ENCODE measurements around the gene CCR5AS.
"Not testable (repeated sequence)": the region's sequence is repeated elsewhere in the genome, so short reads cannot be mapped to it uniquely, and the experiment has no call there.

The CCR5AS gene

DNA sequence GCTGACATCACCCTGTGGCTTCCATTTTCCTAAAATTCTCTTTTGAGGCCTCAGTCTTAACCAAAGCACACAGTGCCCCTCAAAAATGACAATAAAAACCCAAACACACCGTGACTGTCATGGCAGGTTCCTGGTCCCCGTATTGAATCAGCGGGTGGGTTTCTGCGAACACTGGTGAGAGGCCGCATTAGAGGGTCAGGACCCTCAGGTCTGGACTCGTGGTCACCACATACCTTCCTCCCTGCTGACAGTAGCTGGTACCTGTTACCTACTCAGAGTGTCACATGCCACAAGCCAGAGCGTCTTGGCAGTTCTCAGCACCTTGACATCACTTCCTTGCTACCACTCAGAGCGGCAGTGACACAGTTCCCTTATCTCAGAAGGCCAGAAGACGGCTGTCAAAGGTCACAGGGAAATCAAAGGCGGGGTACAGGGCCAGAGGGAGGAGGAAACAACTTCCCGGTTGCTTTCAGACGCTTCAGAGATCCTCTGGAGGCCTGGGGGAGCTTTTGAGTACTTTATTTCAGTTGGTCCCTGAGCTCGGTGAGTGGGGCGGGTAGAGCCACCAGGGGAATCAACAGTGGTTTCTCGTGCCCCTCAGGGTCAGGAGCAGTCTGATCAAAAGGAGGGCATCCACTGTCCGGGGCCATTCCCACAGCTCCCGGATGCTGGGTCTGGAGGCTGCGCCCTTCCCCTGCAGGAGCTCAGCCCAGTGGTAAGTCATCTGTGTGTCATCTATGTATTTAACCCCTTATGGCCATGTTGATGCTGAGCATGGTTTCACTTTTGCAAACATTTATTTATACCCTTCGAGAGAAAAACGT, at the start of gene CCR5AS, which contains the start of gene CCRL2:
Gene CCR5AS (minus strand): TSS at position 279 of the 824 bp plus-strand sequence.
Gene CCRL2 (plus strand): TSS at position 472 of the 824 bp plus-strand sequence. CDS start 821 bp downstream, outside the sequence.
- peak; percentile 49 to 58 for DNase-seq

DNA sequence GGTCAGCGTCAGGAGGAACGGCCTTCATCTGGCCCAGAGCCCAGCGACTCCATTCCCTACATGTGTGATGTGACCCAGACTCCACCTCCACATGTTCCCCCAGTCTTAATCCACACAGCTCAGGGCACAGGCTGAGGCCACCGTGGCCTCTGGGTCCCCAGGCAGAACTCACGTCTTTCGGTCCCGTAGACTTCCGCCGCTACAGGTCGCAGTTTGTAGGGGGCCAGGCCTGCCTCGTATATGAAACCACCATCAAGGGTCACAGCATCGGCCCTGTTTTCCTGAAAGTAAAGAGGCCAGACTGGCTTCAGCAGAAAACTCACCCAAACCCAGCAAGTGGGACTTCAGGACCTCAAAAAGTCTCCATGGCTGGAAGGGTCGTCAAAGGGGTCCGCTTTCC, 49.3 kb upstream of the CCR5AS start:
- DNase-seq = no peak

DNA sequence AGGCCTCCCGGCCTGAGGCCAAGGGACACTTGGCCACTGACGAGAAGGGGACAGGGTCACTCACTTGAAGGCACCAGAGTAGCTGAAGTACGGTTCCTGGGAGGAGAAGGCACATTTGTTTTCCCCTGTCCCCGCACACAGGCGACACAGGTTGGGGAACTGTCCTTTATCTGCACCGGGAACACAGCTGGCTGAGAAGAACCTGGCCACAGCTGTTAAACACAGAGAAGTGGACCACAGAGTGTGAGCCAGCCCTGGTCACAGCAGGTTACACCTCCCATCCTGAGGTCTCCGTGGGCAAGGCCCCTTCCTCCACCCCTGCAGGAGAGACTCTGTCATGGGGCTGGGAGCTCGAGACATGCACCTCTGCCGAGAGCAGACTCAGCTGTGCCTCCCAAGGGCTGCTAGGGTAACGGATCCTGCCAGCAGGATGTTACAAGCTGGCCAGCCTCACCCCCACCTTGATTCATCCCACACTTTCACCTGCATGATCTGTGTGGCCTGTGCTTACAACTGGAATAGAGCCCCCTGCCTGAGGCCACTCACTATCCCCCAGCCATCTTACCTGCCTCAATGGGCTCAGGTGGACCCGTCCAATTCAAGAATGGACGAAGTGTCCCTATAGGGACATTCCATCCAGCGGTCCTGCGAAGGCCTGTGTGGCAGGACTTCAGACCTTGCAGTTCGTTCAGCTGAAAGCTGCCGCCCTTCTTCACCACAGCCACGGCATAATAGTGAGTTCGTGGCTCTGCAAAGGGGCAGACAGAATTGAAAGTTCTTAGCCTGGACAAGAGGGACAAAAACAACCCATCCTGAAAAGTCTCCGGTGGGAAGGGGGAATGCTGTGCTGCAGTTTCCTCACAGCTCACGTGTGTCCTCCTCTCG, 48.6 kb upstream of the CCR5AS start:
- no peak for DNase-seq

- DNase-seq = no peak
These were observed 47.7 kb upstream of the CCR5AS start for GRCh38 chr3:46454606-46455005.

DNA sequence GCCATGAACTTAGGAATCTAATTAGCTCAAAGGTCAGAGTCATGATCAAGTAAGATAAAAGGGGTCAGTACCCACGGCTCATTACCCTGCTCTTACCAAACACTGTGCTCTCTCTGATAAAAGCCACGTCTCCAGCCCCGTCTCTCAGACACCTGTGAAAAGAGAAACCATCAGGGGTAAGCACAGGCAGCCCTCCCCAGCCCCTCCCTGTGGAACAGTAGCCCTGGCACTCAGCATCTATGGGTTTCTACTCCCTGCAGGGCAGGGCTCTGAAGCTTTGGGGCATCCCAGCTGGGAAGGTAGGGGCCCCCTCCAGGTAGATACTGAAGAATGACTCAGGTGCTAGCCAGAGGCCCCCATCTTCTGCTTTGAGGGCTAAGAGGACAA, 47.3 kb upstream of the CCR5AS start:
- no peak for DNase-seq

- DNase-seq = no peak
These were observed 46.8 kb upstream of the CCR5AS start for GRCh38 chr3:46453526-46454208.

- no peak for DNase-seq
These were observed 43.1 kb upstream of the CCR5AS start for GRCh38 chr3:46449755-46450552.

DNA sequence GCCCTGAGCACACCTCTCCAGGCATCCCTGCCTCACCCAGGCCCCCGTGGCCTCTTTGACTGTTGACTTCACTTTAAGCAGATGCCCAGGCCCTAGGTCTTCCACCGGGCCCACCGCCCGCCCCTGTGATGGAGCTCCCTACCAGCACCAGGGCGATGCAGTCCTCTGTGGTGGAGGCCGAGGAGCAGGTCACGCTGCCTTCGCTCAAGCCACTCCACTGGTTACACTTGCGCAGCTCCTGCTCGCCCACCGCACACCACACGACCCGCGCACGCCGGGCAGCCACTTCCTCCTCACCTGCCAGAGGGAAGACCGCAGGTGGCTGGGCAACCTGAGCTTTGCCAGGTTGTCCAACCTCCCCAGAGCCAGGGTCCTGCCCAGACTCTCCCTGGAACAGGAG, 41.9 kb upstream of the CCR5AS start:
- no peak for DNase-seq

- no peak for DNase-seq
These were observed 40.5 kb upstream of the CCR5AS start for GRCh38 chr3:46447228-46447985.

DNA sequence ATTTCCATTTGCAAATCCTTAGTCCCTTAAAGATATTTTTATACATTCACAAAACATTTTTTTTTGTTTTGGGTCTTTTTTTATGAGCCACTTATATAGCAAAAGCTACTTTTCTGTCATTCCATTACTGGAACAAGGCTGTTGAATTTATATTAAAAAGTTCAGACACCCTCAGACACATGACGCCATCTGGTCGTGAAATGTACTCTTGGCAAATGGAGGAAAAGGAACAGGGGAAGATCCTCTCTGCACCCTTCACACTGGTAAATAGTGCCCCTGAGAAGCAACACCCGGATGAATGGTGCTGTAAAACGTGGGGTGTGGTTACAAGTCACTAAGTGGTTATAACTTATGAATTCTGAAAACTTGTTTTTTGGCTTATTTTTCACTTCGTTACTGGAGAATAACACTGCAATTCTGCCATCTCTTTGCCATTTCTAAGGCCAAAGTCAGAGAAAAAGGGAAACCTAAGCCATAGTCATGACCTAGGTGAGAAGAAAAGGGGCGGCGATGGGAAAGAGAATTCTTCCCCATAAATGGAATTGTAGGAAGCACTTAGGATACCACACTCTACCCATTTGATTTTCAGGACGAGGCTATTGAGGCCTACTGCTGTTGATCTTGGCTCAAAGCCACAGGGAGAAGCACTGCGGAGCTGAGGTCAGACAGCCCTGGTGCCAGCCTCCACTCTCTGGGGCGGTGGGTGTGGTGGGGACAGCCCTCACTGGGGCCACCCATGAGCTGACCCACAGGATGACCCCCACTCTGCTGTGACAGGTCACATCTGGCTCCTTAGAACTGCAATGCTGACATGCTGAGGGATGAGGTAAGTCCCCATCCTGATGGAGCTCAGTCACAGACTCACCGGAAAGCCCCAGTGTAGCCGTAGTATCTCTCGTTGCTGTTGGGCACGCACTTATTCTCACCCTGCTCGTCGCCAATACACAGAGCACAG, 36.0 kb upstream of the CCR5AS start:
- DNase-seq = peak; percentile 50 to 54

DNA sequence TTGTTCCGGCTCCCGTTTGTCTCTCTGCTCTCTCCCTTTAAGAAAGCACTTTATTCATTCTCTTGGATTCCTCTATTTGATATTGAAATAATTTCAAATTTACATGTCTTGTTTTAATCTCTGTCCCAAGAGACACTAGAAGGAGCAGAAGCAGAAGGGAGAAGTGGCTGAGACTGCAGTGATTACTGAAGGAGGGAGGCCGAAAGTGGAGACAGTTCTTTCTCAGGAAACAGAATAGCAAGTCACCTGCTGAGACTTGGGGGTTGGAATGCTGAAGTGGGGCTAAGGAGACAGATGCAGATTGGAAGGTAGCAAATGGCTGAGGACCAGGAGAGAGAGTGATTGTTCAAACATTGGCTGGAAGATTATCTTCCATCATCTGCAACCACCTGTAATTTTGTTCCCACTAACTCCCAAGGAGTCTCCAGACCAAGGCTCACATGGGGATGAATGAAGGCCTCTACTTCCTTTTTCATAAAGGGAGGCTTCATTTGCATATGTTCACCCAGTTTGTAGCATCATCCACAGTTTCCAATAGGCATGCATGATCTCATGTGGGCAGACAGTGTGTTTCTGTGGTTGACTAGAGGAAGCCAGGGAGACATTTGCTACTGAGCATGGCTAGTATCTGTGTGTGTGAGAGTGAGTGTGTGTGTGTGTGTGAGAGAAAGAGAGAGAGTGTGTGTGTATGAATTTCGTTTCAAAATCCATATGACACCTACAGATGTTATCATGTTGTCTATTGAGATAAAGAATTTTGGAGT, 33.8 kb upstream of the CCR5AS start:
- DNase-seq = peak in 1 of 2 experiments; percentile 33

GRCh38 chr3:46438831-46439230, 32.0 kb upstream of the CCR5AS start:
- no peak for DNase-seq

GRCh38 chr3:46435081-46435726, 28.3 kb upstream of the CCR5AS start:
- DNase-seq = no peak

- no peak for DNase-seq
These were observed 27.0 kb upstream of the CCR5AS start for GRCh38 chr3:46433841-46434240.

DNA sequence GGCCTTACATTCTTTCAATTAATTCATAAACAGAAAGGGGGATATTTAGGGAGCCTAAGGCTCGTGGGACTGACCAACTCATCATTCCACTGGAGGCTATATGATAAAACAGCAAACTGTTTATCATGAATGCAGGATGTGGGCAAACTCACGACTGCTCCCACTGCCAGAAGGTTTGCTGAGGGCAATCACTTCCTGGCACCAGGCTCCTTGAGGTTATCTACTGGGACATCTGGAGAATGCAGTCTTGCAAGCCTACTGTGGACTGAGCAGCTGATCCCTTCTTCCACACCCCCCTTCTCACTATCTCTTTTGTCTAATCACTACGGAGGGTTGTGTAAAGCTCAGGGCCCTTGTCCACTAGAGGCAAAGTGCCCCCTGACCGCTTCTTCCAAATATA, 26.3 kb upstream of the CCR5AS start:
- DNase-seq = not testable (repeated sequence)

DNA sequence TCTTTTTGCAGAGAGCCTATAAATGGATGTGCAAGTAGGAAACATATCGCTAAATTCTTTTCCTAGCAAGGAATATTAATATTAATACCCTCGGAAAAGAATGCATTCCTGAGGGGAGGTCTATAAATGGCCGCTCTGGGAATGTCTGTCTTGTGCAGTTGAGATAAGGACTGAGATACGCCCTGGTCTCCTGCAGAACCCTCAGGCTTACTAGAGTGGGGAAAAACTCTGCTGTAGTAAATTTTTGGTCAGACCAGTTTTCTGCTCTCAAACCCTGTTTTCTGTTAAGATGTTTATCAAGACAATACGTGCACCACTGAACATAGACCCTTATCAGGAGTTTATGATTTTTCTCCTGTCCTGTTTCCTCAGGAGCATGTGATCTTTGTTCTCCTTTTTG, 25.0 kb upstream of the CCR5AS start:
- DNase-seq = not testable (repeated sequence)

GRCh38 chr3:46430879-46431278, 24.0 kb upstream of the CCR5AS start:
- not testable (repeated sequence) for DNase-seq

DNA sequence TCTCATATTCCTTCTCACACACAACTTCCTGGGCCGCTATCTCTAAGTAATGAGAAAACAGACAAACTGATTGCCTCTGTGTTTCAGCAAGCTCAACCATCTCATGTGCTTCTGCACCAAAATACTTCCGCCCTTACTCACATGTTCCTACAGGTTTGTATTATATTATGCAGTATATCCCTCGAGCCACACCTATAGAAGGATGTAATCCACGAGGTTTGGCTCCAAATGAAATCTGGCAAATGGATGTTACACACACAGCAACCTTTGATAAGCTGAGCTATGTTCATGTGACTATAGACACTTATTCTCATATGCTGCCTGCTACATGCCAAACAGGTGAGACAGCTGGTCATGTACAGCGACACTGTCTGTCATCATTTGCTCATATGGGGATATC, 22.8 kb upstream of the CCR5AS start:
- no peak for DNase-seq

DNA sequence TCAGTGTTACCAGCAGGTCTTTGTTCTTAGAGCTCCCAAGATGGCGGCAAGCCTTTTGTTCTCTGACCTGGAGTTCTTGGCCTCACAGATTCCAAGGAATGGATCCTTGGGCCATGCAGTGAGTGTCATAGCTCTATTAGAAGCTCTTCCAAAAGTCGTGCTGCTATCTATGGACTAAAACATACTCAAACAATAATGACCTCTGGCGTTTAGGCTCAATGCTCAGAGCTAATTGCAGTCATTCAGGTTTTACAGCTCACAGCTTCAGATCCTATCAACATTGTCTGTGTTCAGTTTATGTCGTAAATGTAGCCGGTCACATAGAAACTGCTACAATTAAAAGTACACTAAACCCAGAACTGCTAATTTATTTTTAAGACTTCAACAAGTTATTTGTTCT, 22.4 kb upstream of the CCR5AS start:
- no peak for DNase-seq

All from activated T-cell treated with anti-CD3 and anti-CD28 coated beads, Interleukin-2, amount 50 U/mL, for 48 hours (primary cell).